GM19025 (cell line): ENCODE data around the gene HYCC1.

ENCODE experiments used
- ATAC-seq: cut with Tn5 transposase; IDR thresholded peaks from one replicate; pipeline ENCODE4 v1.9.1; 2021; ENCODE audit warnings: mild to moderate bottlenecking, low read depth, moderate library complexity; ENCODE audit not compliant: unreplicated experiment

The HYCC1 gene

DNA sequence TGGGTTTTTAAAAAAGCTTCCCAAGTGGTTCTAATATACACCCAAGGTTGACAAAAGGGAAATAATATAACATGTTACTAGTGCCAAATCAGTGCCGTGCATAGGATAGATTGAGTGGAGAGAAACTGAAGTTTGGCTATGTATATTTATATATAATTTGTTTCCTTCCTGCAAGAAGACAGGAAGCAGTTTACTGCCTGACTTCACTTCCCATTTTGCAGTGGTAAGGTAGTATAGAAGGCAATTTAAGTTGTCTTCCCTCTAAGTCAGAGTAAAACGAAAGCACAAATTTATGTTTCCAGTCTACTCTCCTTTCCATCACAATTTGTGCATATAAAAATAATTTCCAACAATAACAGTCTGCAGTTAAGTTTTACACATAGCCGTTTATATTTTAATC, 3.4 kb upstream of the HYCC1 start:
- no peak for ATAC-seq

DNA sequence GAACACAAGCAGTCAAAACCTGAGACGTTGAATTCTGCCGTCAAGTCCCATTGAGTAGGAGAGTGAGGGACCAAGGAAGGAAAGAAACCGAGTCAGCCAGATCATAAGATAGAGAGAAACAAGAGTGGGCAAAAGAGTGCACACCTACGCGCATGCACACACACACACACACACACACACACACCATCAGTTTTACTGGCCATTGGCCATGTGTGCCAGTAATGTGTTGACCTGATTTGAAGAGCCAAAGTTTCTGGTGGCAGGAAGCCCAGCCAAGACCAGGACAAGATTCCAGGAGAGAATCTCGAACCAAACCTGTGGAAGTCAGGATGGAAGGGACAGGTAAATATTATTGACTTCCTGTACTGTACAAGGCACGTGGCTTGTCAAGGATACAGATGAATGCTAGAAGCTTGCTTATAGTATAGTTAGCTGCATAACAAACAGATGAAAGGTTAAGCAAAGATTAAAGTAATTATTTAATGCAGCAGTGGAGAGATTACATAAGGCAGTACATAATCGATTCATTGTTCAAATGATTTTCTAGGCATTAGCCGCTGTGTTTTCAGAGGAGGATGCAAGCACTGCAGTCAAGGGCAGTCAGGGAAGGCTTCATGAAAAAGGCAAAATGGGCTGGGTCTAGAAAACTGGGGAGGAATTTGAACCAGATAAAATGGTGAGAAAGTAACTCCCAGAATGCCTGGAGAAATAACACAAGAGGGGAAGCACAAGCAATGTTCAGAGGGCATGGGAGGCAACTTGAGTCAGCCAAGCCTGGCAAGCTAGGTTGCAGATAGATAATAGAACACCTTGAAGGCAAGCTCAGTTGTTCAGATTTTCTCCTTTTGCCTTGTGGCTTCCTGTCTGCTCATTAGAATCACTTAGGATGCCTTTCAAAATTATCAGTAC, 2.7 kb upstream of the HYCC1 start:
- no peak for ATAC-seq

DNA sequence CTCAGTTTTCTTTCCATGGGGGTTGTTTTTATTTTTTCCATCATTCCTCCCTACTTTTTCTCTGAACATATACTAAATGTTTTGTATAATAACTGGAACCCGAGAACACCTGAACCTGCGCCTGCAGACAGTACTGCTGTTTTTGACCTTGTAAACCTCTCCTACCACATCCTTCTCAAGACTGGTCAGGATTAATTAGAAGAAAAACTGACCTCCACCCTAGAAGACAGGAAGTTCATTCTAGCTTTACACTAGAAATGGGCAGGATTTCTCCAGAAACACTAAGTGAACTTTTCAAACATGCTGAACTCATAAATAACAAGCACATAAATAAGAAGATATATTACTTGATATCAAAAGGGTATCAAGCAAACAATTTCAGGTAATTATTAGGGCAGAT, 751 bp upstream of the HYCC1 start:
- no peak for ATAC-seq

DNA sequence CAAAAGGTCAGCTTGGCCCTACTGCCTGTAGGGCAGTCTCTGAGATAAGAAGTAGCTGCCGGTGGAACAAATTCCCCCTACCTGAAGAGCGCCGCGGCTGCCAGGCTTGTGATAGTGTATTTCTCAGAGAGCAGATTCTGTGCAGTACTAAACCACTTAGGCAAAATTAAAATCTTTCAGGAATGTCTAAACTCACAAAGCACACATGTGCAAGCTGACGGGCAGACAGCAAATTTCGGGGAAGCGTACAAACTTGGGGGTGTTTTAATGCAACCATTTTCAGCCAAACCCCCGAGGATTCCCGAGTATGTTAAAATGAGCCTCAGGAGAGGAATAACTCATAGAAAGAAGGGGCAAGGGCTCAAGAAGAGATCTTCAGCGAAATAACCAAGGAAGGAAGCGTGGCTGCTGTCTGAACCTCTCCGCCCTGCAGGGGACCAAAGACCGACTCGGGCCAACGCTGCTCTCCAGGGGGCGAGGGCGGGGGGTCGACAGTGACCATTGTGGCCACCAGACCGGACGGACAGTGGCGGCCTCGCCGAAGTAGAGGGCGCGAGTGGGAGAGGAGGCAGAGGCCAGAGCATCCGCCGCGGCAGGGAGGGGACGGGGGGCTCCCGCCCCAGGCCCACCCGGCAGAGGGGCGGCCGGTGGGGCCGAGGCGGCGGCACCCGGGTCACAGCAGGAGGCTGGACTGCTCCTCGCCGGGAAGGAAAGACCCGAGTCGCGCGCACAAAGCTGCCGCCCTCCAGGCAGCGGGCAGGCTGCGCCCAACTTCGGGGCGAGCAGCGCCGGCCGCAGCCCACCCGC, 819 bp downstream of the HYCC1 start:
- ATAC-seq: no peak

DNA sequence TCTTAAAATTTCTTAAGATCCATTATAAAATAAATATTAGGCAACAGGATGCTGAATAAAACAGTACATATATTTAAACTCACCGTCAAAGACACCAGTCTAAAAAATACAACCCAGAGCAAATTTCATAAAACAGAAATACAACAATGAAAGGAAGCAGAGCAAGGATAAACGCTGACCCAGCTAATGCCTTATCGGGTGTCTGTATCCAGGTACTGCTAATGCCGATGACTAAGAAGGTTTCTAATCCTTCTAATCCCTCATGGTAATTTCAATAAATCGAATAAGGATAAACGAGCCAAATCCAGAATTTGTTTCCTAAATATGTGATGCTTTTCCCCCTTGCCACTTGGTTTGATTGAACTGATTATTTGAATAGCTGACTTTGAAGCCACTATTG, 1.7 kb downstream of the HYCC1 start:
- ATAC-seq: no peak

DNA sequence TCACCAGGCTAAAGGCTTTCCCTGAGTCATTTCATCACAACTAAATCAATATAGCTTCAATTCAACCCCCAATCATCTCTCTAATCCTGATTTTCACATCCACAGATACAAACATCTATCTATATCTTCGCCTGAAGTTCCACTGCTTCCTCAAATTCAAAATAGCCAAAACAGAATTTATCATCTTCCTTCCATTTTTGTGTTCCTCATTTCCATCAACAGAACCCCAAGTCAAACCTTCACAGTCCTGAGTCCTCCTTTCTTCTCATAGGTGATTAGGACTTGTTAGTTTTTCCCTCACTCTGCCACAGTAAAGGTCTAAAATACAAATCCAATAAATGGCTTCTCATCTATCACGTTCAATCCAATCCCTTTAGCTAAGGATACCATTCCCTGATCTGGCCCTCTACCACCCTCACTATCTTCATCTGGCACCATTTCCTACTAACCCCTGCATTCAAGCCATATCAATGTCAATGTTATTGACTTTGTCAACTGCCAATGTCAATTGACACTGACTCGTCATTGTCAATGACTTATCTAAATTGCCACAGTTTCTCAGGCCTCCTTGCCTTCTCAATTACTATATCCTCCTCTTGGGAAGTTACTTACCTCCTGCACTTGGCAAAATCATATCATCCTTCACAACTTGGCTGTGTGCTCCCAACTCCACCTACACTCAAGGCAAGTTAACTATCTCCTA, 2.6 kb downstream of the HYCC1 start:
- ATAC-seq: no peak

DNA sequence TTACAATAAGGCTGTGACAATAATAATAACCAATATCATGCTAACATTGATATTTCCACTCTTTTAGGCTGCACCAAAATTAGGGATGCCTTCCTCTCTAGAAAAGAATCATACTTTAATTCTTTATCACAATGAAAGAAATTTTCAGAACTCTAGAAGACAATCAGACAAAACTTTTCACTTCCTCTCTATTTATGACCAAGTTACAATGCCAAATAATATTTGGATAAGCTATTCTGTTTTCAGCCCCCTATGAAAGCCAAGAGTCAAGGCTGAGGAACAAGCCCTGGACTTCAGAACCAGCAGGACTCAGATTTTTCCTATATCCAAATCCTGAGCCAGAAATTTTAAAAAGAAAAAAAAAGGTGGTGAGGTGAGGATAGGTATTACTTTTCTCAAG, 4.6 kb downstream of the HYCC1 start:
- ATAC-seq: no peak

DNA sequence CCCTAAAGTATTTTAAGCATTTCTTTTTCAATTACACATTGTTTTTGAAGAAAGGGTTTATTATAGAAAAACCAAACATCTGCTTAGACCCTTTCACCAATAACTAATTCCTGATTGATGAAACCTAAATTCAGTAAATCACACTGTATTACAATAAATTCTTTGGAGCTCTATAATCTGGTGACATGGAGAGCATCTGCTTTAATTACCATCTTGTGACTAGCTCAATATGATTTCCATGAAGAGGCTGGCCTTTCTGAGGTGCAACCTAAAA, 9.7 kb downstream of the HYCC1 start:
- no peak for ATAC-seq

DNA sequence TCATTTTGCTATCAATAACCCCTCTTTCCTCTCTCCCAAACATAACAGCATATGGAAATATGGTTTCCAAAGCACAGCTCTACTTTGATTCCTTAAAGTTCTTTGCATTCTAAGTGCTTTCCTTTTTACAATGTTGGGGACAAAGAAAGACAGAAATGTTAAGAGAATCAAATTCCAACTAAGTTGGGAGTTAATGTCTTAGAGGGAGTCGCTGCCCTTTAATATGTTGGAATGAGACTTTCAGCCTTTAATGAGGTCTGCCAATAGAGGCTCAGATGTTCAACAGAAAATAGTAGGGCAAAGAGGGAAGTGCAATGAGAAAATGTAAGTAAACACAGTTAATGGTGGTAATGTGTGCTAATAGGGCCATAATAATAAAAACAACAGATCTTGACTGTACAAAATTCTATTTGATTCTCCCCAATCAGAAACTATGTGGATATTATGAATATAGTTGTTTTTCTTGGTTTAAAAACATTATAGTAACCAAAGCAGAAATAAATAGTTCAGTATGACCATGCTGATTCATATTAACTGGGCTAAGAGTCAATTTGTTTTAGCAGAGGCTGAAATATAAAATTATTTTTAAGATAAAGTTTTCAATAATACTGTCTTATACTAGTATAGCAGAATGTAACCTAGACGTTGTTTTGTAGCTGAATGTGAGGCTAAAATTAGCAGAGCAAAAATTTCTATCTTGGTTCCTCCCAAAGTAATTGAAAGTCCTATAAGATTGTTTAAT, 10.3 kb downstream of the HYCC1 start:
- no peak for ATAC-seq

DNA sequence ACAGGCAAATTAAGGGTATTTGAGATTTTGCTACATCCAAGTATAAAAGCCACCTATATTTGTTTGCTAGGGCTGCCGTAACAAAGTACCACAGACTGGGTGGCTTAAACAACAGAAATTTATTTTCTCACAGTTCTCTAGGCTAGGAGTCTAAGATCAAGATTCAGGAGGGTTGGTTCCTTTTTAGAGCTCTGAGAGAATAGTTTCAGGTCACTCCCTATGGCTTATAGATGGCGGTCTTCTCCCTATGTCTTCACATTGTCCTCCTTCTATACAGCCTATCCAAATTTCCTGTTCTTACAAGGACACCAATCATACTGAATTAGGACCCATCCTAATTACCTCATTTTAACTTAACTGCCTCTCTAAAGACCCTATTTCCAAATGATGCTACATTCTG, 11.2 kb downstream of the HYCC1 start:
- ATAC-seq: no peak

DNA sequence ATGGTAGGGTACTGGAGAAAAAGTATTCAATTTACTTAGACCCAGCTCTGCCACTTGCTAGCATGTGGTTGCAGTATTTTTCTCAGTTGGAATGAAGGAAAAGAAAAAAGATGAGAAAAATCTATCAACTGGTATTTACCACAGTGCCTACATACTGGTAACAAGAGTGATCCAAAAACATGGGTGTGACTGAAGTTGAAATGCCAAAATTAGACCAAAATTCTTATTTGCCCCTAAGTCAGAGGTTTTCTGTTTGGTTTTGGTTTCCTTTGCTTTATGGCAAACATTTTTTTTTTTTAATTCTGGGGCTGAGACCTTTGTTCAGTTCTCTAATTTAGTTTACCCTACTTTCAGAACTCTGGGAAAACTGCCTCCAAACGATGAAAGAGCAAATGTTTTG, 12.3 kb downstream of the HYCC1 start:
- no peak for ATAC-seq

DNA sequence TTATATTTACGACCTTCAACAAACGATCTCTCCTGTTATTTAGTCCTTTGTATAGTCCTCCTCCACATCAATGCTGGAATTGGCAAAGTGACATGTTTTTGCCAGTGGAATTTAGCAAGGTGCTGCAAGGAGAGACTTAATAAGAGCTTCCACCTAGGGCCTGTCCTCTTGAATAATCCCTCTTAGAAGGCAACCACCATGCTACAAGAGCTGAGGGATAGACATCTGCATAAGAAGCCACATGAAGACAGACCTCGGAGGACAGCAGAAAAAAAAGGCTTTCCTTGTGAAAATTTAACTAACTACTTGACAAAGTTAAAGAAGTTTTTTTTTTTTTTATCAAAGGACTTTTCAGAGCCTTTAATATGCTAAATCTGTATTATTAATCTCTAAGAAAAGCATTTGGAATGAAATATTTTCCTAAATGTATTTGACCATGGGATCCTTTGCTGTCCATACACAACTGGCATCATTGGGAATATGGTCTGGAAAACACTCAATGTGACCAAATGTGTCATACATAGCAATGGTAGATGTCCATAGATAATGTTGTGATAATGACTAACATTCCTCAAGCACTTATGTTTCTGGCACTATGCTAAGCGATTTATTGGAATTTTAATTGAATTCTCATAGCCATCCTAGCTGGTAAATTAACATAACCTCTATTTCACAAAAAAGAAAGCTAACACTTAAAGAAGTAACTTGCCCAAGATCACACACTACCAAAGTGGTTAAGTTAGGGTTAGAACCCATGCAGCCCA, 13.2 kb downstream of the HYCC1 start:
- ATAC-seq: no peak

DNA sequence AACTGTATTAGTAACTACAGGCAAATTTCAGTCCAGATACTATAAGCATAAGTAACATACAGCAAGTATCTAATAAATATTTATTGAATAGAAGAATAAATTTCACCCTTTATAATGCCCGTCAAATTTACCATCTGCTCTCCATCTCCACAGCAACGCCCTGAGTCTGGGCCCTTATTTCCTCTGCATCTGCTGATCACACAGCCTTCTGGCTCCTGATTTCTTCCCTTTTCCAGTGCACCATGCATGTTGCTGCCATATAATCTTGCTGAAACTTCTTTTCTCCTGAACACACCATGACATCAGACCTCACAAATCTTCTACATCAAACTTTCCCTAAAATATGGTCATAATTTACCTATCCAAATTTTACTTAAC, 15.4 kb downstream of the HYCC1 start:
- ATAC-seq: no peak

DNA sequence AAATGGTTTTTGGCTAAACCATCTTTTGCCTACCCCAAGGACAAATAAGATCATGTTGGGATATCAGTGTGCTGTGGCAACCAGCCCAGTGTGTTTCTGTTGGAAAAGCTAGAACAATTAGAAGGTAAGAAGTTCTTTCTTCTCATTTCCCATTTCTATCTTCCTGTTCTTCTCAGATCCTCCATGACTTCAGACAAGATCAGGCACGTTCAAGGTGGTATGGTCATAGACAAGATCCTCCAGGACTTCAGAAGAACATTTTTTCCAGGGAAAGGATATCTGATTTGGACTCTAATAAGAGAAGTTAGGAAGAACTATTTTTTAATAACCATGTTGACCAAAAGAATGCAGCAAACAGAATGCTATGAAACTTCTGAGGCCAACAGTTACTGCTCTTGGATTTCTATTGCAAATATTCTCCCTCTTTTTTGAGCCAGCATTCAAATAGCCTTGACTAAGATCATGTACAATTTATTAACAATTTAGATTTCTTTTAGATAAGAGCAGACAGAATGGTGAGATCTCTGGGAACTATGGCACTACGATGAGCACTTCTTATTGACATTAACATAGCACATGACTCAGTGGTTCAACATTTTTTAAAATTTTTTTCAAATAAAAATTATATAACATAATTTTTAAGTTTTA, 15.9 kb downstream of the HYCC1 start:
- ATAC-seq: no peak

DNA sequence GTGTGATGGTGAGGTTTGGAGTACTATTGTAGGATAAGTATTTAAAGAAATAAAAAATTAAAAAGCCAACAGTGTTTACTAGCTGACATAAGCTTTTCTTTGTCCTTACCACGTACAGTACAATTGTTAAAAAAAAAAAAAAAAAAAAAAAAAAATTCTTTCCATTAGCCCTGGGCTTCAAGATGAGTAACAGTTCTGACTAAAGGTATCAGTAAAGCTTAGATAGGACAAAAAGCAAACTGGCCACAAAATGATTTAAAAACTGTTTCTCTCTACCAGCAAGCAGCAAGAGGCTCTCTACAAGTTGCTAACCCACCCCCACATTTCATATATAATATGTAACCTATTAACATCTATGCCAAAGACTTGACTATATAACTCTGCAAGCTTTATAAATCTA, 17.5 kb downstream of the HYCC1 start:
- ATAC-seq: no peak

DNA sequence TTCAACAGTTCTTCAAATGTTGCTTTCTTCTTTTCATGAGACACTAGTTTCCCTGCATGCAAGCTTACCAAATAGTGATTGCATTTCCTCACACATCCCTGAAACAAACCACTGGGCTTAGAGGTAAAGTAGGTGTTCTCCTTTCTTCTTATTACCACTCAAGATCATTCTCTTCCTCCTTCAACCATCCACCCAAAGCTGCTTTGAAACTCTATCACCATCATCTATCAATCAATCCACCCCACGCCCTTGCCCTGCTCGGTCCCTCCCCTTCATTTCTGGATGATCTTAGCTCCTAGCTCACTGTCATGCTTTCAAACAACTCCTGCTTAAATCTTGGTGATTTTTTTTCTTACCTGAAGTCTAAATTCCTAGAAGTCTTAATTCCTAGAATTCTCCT, 18.9 kb downstream of the HYCC1 start:
- no peak for ATAC-seq

DNA sequence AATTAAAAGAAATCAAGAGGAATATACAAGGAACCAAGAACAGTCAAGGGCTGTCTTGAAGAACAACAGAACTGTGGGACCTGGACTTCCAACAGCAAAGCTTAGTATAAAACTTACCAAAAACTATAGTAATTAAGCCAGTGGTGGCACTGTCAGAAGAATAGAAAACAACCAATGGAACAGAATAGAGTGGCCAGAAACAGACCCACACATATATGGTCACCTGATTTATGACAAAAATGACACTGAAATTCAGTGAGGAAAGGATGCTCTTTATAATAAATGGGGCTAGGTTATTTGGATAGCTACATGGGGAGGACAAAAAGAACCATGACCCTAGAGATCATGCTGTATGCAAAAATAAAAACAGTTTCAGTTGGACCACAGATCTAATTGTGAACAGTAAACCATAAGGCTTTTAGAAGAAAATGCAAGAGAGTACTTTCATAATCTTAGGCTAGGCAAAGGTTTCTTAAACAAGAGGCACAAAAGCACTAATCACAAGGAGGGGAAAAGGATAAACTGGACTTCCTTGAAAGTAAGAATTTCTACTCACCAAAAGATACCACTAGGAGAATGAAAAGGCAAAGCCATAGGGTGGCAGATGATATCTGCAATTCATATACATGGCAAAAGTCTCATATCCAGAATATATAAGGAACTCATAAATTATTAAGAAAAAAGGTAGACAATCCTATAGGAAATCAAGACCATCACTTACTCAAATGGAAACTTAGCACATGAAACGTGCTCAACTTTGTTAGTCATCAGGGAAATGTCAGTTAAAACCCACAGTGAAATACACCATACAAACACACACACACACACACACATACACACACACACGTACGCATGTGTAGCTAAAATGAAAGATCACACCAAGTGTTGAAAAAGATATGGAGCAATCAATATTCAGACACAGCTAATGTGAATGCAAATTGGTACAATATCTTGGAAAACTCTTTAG, 20.8 kb downstream of the HYCC1 start:
- peak; percentile 83 for ATAC-seq

DNA sequence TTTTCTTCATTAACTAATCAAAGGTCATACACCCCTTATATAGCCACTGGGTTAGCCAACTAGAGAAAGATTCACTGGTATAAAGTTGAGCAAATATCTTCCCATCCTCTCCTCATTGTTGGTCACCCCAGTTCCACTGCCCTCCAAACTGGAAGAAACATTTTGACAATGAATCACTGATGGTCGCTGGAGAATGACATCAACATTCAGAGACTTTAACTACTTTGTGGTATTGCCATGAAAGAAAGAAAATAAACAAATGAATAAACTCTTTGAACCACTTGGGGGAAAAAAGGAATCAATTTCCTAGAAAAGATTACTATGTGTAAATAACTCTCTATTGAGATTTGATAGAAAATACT, 23.4 kb downstream of the HYCC1 start:
- no peak for ATAC-seq
